Right lobe of liver (tissue), 6 donors: ENCODE measurements around the gene TRMT10B. TPM values are rescaled to one million over a fixed set of nuclear protein-coding genes. Genes with fewer than 3 reads are reported as not detected.

Source experiments
- ATAC-seq, 4 donors: fragments of 200-7000 bp; cut with Tn5 transposase; one replicate each; pipeline ENCODE4 v1.9.1; 2020; ENCODE audit warnings: mild to moderate bottlenecking in 4 of 4, moderate library complexity in 4 of 4
- DNase-seq, 3 donors: peaks; one replicate each; pipeline ENCODE4 v3.0.0-alpha.2; 2020
- H3K27ac ChIP-seq, 3 donors: fragments of 200-600 bp; one replicate each; pipeline ENCODE4 v1.8.0; 2022
- H3K27me3 ChIP-seq, 2 donors: fragments of 200-600 bp; one replicate each; pipeline ENCODE4 v1.8.0; 2022
- H3K36me3 ChIP-seq, 4 donors: fragments of 200-600 bp; sonication (generic) in 1 of 4; one replicate each; pipeline versions ENCODE4 v1.5.1 to v1.8.0; 2017 to 2022; ENCODE audit warnings: control low read depth in 1 of 4
- H3K4me1 ChIP-seq, 4 donors: fragments of 200-600 bp; sonication (generic) in 1 of 4; one replicate each; pipeline versions ENCODE4 v1.5.1 to v1.8.0; 2017 to 2022; ENCODE audit warnings: control low read depth in 1 of 4
- H3K4me3 ChIP-seq, 3 donors: fragments of 200-600 bp; one replicate each; pipeline ENCODE4 v1.8.0; 2022
- H3K9me3 ChIP-seq, 4 donors: fragments of 200-600 bp; sonication (generic) in 1 of 4; one replicate each; pipeline versions ENCODE4 v1.5.1 to v1.8.0; 2017 to 2022; ENCODE audit warnings: control low read depth in 1 of 4
- CTCF ChIP-seq, 4 donors: fragments of 200-600 bp in 3 of 4; fragments of 450-650 bp in 1 of 4; IDR thresholded peaks; one replicate each; pipeline versions ENCODE4 v1.5.1 to v1.8.0; 2016 to 2022; ENCODE audit warnings: antibody characterized with exemption in 4 of 4, mild to moderate bottlenecking in 2 of 4
- POLR2A ChIP-seq: fragments of 450-650 bp; IDR thresholded peaks from one replicate; pipeline ENCODE4 v1.6.1; 2017; ENCODE audit warnings: antibody characterized with exemption, mild to moderate bottlenecking
- WGBS: methylation state at CpG from one replicate; pipeline ENCODE4 v1.1.6; 2018; ENCODE audit warnings: low coverage, low lambda C conversion rate; ENCODE audit not compliant: insufficient coverage; ENCODE audit errors: missing lambda C conversion rate; 5-methylcytosine and 5-hydroxymethylcytosine counted together
- intact Hi-C, 2 donors: fragments of 100-400 bp; cut with DNase I; formaldehyde crosslinking; loops; one replicate each; pipeline versions ENCODE4 v1.11.2 to v1.14.1; 2022
- total RNA-seq, 6 experiments: library from RNA; depleted of rRNA in 2 of 6; stranded (reverse); fragments of >200 nt in 2 of 6; fragmentation: NEBNext Ultra II Directional in 3 of 6; extraction: Animal tissue kit (Norgen Biotek cat#: 25700) in 3 of 6; gene quantifications; one replicate each; pipeline versions ENCODE4 v1.1.0 to v1.2.4, GENCODE V29; 2016 to 2023
- donor health status: DM: no; HTN: yes; CAD: no.
- donor health status: DM: no; HTN: no; CAD: no.
- donor health status: DM: no; HTN: no; CAD: no.
- donor health status: DM: no; HTN: yes; CAD: no.
- donor health status: DM: no; HTN: yes; CAD: no.

The TRMT10B gene
- total RNA-seq, 6 experiments from 2014 or later = 2.2 to 4.9 (median 3.3) TPM

DNA sequence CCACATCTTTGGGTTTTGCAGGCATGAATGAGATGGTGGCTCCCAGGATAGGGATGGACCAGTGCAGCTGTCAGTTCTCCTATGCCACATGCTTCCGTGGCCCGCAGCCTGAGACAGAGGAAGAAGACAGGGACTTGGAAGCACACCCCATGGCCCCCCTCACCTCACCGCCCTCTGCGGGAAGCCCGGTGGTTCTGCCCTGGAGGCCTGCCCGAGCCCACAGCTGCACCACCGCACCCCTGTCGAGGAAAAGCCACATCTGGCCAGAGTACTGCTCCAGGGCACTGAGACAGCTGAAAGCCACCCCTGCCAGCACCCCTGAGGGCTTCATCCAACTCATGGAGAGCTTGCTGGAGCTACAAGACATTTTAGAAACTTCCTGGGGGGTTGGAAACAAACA, 7.6 kb upstream of the TRMT10B start:
- no peaks in the 10 kb centered on the region for H3K4me1 ChIP-seq
- WGBS = no CpG with 5 or more reads among the region's 8 CpGs
- no peak for DNase-seq

DNA sequence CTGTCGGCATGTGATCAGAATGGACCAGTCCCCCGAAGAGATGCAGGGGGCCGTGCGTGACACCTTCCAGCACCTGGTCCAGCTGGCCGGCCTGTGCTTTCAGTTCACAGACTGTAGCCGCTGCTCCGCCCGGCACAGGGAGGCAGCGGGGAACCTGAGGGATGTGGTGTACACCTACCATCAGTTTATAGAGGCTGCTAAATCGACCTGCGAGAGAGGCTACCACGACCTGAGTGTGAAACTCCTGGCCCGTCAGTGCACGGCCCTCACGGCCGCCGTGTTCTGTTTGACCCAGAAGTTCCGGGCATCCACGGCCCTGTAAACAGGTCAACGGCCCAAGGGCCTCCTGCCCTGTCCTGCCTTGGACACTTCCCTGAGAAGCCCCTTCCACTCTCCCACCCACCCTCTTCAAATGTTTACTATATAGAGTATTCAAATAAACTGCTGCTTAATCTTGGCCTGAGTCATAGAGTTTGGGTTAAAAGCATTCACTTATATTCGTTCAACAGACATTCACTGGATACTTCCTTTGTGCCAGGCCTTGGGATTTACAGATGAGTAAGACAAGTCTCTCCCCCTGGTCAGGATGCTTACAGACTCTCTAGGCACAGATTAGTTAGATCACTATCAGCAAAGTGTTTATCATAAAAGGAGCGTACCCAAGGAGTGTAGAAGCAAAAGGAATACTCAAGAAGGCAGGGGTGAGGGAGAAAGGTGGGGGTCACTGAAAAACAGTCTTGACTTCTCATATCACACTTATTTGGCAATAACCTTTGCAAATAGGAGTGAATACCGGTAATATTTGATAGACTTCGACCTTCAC, 6.9 kb upstream of the TRMT10B start:
- no peak overlapping the region for H3K27ac ChIP-seq
- no peaks in the 10 kb centered on the region for H3K9me3 ChIP-seq
- no peaks in the 10 kb centered on the region for H3K4me1 ChIP-seq
- no peak for ATAC-seq
- 33% methylated on average over 4 of the region's 24 CpGs for WGBS
- H3K36me3 ChIP-seq = no peaks in the 10 kb centered on the region
- intact Hi-C loops = no loop called here
- H3K27me3 ChIP-seq = no peaks in the 10 kb centered on the region
- no peak for DNase-seq
- H3K4me3 ChIP-seq = no peak overlapping the region
- no peak for TF ChIP-seq POLR2A
- TF ChIP-seq CTCF (IDR thresholded peaks at IDR 0.05) = no peak

More for the DNA sequence above, 7.6 kb upstream of the TRMT10B start:
- TF ChIP-seq CTCF (IDR thresholded peaks at IDR 0.05) (no peak), POLR2A (no peak)
- ATAC-seq = no peak
- Histone ChIP-seq H3K4me3 (no peak overlapping the region), H3K36me3 (no peaks in the 10 kb centered on the region), H3K27me3 (no peaks in the 10 kb centered on the region), H3K9me3 (no peaks in the 10 kb centered on the region), H3K27ac (no peak overlapping the region)
- intact Hi-C loops = no loop called here

DNA sequence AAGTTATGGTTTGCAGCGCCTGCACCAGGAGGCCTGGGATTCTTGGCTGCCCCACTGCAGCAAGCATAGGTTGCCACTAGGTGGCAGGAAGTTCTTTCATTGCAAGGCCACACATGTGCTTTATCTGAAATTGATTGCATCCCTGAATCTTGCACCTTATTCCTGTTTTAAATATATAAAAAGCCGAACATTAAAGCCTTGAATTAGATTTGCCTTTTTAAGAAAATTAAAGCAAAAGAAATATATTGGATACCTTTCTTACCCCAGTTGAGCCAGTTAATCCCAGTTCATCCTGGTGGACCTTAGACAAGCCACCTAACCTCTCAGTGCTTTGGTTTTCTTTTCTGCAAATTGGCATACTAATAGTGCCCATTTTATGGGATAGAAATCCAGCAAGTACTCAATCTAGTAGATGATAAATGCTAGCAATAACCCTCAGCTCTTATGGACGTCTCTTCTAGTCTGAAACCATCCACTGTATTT, 6.3 kb upstream of the TRMT10B start:
- no peaks in the 10 kb centered on the region for H3K9me3 ChIP-seq
- H3K36me3 ChIP-seq = no peaks in the 10 kb centered on the region
- H3K4me1 ChIP-seq = no peaks in the 10 kb centered on the region
- no peaks in the 10 kb centered on the region for H3K27me3 ChIP-seq
- DNase-seq (peak; percentile 51 to 64 (median 61)), ATAC-seq (peak; percentile 91 to 97 (median 93))
- TF ChIP-seq CTCF (IDR thresholded peaks at IDR 0.05) (peak; percentile 85 to 95 (median 94)), POLR2A (no peak)
- H3K27ac ChIP-seq = no peak overlapping the region
- WGBS = 37% methylated on average over 3 of the region's 3 CpGs
- intact Hi-C loops = no loop called here
- H3K4me3 ChIP-seq = no peak overlapping the region

GRCh38 chr9:37749129-37749528, 4.5 kb upstream of the TRMT10B start:
- DNase-seq (no peak), ATAC-seq (no peak)
- TF ChIP-seq POLR2A = no peak
- TF ChIP-seq CTCF (IDR thresholded peaks at IDR 0.05) = no peak
- WGBS = 44% methylated on average over 5 of the region's 5 CpGs
- no peak overlapping the region for H3K4me3 ChIP-seq
- no peak overlapping the region for H3K27ac ChIP-seq
- H3K36me3 ChIP-seq = no peaks in the 10 kb centered on the region
- no peaks in the 10 kb centered on the region for H3K27me3 ChIP-seq
- H3K4me1 ChIP-seq = peaks cover 0 to under 1% (median 0%) of the 10 kb centered on the region in 4 donors
- no peaks in the 10 kb centered on the region for H3K9me3 ChIP-seq
- intact Hi-C loops = no loop called here
